C4-2B (cell line): ENCODE results near the gene RGPD8.

Experiments used
- ZFX ChIP-seq: fragments of 450-650 bp; IDR thresholded peaks from 2 replicates; pipeline ENCODE4 v1.6.1; 2017
- TF ChIP-seq, protein P1 (sequence below): fragments of 450-650 bp; conservative IDR thresholded peaks from 2 replicates; pipeline ENCODE4 v1.5.1; 2017; ENCODE audit warnings: mild to moderate bottlenecking

DNA sequence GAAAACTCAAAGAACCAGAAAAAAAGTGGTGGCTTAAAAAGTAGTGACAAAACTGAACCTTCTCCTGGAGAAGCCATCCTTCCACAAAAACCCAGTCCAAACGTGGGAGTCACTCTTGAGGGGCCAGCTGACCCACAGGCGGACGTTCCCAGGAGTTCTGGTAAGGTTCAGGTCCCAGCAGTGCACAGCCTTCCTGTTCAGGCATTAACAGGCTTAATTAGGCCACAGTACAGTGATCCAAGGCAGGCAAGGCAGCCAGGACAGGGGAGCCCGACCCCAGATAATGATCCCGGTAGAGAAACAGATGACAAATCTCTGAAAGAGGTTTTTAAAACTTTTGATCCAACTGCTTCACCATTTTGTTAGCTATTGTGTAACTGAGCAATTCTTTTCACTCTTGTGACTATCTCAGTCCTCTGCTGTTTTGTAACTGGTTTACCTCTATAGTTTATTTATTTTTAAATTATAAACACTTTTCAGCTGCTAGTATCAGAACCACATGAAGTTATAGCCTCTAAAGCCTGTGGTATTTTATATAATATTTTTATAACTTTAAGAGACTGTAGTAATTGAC lies 101.2 kb downstream of the RGPD8 start:
- TF ChIP-seq, protein P1, sequence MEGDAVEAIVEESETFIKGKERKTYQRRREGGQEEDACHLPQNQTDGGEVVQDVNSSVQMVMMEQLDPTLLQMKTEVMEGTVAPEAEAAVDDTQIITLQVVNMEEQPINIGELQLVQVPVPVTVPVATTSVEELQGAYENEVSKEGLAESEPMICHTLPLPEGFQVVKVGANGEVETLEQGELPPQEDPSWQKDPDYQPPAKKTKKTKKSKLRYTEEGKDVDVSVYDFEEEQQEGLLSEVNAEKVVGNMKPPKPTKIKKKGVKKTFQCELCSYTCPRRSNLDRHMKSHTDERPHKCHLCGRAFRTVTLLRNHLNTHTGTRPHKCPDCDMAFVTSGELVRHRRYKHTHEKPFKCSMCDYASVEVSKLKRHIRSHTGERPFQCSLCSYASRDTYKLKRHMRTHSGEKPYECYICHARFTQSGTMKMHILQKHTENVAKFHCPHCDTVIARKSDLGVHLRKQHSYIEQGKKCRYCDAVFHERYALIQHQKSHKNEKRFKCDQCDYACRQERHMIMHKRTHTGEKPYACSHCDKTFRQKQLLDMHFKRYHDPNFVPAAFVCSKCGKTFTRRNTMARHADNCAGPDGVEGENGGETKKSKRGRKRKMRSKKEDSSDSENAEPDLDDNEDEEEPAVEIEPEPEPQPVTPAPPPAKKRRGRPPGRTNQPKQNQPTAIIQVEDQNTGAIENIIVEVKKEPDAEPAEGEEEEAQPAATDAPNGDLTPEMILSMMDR: no peak
- TF ChIP-seq ZFX: no peak
